GM06990 (cell line): Measurements from ENCODE around the gene GLIS1.

ENCODE experiments used
- DNase-seq: peaks from one replicate; pipeline ENCODE4 v3.0.0-alpha.2; 2011; ENCODE audit not compliant: insufficient read length; ENCODE audit errors: extremely low read depth
- H3K27me3 ChIP-seq: replicated peaks from 2 replicates; pipeline ENCODE4 v1.6.0; 2011; ENCODE audit warnings: low read length; ENCODE audit not compliant: control insufficient read depth, insufficient read depth
- H3K36me3 ChIP-seq: 2 replicates; pipeline ENCODE4 v1.5.1; 2011; ENCODE audit warnings: low read length; ENCODE audit not compliant: control insufficient read depth, insufficient read depth
- H3K4me3 ChIP-seq: replicated peaks from 2 replicates; pipeline ENCODE4 v1.5.1; 2011; ENCODE audit warnings: low read depth, mild to moderate bottlenecking, control low read depth, low read length
- CTCF ChIP-seq: IDR thresholded peaks from 2 replicates; pipeline ENCODE4 v1.5.1; 2011; ENCODE audit warnings: low read length, control low read depth, mild to moderate bottlenecking, inconsistent platforms; ENCODE audit not compliant: insufficient read depth, poor library complexity, severe bottlenecking

The GLIS1 gene

GRCh38 chr1:53459321-53460175 is 279.4 kb downstream of the GLIS1 start, which contains the start of gene DMRTB1:
DMRTB1 (plus strand) TSS chr1:53459399; CDS start chr1:53459454, 55 bp downstream.
- Histone ChIP-seq H3K4me3 (no peak within 1 kb of the TSS), H3K27me3 (no peaks in the 10 kb centered on the region), H3K36me3 (no peaks in the 10 kb centered on the region)
- no peak for DNase-seq
- TF ChIP-seq CTCF = no peak

- DNase-seq = no peak
- Histone ChIP-seq H3K36me3 (no peaks in the 10 kb centered on the region), H3K4me3 (no peak overlapping the region), H3K27me3 (no peaks in the 10 kb centered on the region; the same call in 1 of the 2 replicates)
- no peak for TF ChIP-seq CTCF
These were observed 280.3 kb downstream of the GLIS1 start for GRCh38 chr1:53458634-53459033.
